ENCODE data around the gene TMEM255B. TPM values are rescaled to one million over a fixed set of nuclear protein-coding genes. Genes with fewer than 3 reads are reported as not detected.

TMEM255B gene
- total RNA-seq, 1 experiment from 2014 or later, result 26.3 TPM

DNA sequence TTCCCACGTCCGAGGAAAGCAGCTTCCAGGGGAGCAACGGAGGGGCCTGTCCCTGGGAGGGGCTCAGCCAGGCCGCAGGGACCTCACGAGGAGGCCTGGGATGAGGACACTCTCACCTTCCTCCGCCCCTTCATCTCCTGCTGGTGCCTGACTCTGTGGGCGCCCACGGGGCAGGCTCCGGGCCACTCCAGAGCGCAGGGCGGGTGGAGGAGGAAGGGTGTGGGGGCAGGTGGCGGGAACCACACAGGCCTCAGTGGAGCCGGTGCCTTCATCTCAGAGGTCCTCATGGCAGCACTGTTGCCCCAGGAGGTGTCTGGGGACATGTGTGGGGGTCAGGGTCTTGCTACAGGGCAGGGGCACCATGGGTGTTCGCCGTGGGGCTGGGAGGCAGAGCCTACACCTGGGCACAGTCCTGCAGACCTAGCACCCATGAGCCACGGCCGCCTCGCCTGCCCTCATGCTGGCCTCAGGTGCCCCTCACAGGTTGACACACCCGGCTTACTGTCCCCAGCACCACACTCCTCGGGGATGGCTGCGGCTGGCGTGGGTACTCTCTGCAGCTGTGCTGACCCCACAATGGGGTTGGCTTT lies 10.1 kb upstream of the TMEM255B start:
- H3K36me3 ChIP-seq (ENCODE audit: control insufficient read depth, insufficient read depth, low read length), result no peaks in the 10 kb centered on the region
- intact Hi-C loops (cut with micrococcal nuclease; ENCODE audit: unreplicated experiment) (no loop called here), in situ Hi-C loops (cut with HindIII; ENCODE audit: low pct_unique_long_range_greater_than_20kb, low sequenced_read_pairs) (no loop called here)
- POLR2A ChIA-PET, result no interaction called here
- no TSS peak for BruUV-seq (replicated peaks)
- no peaks in the 10 kb centered on the region for H3K27me3 ChIP-seq (ENCODE audit: control insufficient read depth, insufficient read depth, low read length)
- no peak overlapping the region for H3K4me3 ChIP-seq (ENCODE audit: low read depth in 2 of 2, low read length in 2 of 2)
- H3K27ac ChIP-seq (ENCODE audit: low read length), result no peak overlapping the region
- no peaks in the 10 kb centered on the region for H3K9me3 ChIP-seq (ENCODE audit: control insufficient read depth, insufficient read depth, low read depth, low read length)
- ATAC-seq (no peak), DNase-seq (ENCODE audit: low read depth, low spot score) (no peak)
- CTCF ChIA-PET, result no interaction called here
- H3K4me1 ChIP-seq (ENCODE audit: control insufficient read depth, insufficient read depth, low read length), result no peaks in the 10 kb centered on the region
- TF ChIP-seq, protein P1, sequence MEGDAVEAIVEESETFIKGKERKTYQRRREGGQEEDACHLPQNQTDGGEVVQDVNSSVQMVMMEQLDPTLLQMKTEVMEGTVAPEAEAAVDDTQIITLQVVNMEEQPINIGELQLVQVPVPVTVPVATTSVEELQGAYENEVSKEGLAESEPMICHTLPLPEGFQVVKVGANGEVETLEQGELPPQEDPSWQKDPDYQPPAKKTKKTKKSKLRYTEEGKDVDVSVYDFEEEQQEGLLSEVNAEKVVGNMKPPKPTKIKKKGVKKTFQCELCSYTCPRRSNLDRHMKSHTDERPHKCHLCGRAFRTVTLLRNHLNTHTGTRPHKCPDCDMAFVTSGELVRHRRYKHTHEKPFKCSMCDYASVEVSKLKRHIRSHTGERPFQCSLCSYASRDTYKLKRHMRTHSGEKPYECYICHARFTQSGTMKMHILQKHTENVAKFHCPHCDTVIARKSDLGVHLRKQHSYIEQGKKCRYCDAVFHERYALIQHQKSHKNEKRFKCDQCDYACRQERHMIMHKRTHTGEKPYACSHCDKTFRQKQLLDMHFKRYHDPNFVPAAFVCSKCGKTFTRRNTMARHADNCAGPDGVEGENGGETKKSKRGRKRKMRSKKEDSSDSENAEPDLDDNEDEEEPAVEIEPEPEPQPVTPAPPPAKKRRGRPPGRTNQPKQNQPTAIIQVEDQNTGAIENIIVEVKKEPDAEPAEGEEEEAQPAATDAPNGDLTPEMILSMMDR (IDR thresholded peaks at IDR 0.05), result no peak
- TF ChIP-seq TCF7L2 (IDR thresholded peaks at IDR 0.05; ENCODE audit: low read depth, low read length), result no peak
- TF ChIP-seq POLR2AphosphoS5 (IDR thresholded peaks at IDR 0.05; ENCODE audit: low read depth, low read length), result no peak
- no peak for TF ChIP-seq REST (IDR thresholded peaks at IDR 0.05; ENCODE audit: insufficient read depth in 1 of 2, low read depth in 2 of 2, low read length in 1 of 2)
- no peak for TF ChIP-seq SIN3A (IDR thresholded peaks at IDR 0.05; ENCODE audit: borderline replicate concordance, insufficient read depth, low read depth, low read length)

DNA sequence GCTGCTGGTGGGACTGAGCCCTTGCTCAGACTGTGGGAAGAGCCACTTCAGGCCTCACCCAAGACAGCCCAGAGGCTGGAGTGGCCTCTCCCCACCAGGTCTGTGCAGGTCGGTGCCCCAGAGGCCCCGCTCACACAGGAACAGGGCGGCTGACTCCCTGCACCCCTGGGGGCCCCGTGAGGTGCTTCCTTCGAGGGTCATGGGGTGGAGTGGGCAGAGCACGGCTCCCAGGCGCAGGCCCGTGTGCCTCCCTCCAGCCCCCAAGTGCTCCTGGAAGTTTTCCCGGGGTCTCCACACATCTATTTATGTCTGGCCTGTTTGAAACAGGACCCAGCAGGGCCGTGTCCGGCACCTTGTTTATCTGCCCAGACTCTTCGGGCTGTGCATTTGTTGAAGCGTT lies 9.5 kb upstream of the TMEM255B start:
- no peaks in the 10 kb centered on the region for H3K27me3 ChIP-seq (ENCODE audit: control insufficient read depth, insufficient read depth, low read length)
- in situ Hi-C loops (cut with HindIII; ENCODE audit: low pct_unique_long_range_greater_than_20kb, low sequenced_read_pairs), result no loop called here
- DNase-seq (ENCODE audit: low read depth, low spot score) (no peak), ATAC-seq (no peak)
- POLR2A ChIA-PET, result no interaction called here
- CTCF ChIA-PET, result no interaction called here
- intact Hi-C loops (cut with micrococcal nuclease; ENCODE audit: unreplicated experiment), result no loop called here
- H3K36me3 ChIP-seq (ENCODE audit: control insufficient read depth, insufficient read depth, low read length), result no peaks in the 10 kb centered on the region
- no TSS peak for BruUV-seq (replicated peaks)
- TF ChIP-seq TCF7L2 (IDR thresholded peaks at IDR 0.05; ENCODE audit: low read depth, low read length), result no peak
- no peak for TF ChIP-seq POLR2AphosphoS5 (IDR thresholded peaks at IDR 0.05; ENCODE audit: low read depth, low read length)
- TF ChIP-seq, protein P1 (IDR thresholded peaks at IDR 0.05), result no peak
- TF ChIP-seq SIN3A (IDR thresholded peaks at IDR 0.05; ENCODE audit: borderline replicate concordance, insufficient read depth, low read depth, low read length), result no peak
- no peak for TF ChIP-seq REST (IDR thresholded peaks at IDR 0.05; ENCODE audit: insufficient read depth in 1 of 2, low read depth in 2 of 2, low read length in 1 of 2)
- H3K27ac ChIP-seq (ENCODE audit: low read length), result no peak overlapping the region
- no peaks in the 10 kb centered on the region for H3K9me3 ChIP-seq (ENCODE audit: control insufficient read depth, insufficient read depth, low read depth, low read length)
- no peaks in the 10 kb centered on the region for H3K4me1 ChIP-seq (ENCODE audit: control insufficient read depth, insufficient read depth, low read length)
- H3K4me3 ChIP-seq (ENCODE audit: low read depth in 2 of 2, low read length in 2 of 2), result no peak overlapping the region

All from Panc1 (cell line).